Measurements from ENCODE around the gene DIP2C.

- no peak for TF ChIP-seq CTCF (IDR thresholded peaks at IDR 0.05)
- no peak for TF ChIP-seq EZH2 (IDR thresholded peaks at IDR 0.05)
Measured at GRCh38 chr10:260819-261429, 428.5 kb downstream of the DIP2C start.

Measured in neural progenitor cell (in vitro differentiated cells).